ENCODE results near the gene SMOC2.

DNA sequence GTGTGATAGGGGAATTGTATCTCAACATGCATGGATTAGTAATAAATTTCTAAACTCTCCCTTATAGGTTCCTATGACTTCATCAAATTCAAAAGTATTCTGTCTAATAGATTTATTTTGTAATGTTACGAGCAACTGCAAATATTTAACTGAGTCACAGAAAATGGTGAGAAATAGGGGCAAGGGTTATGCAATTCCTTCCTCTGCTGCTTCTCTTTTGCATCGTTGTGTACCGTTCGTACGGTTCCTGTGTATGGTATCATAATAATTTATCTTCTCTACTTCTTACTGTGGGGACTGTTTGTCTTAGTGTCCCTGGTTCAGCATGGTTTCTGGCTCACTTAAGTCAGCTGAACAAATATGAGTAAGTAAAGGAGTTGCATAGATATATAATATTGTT, 44.8 kb downstream of the SMOC2 start:
- TF ChIP-seq GATA2 (IDR thresholded peaks at IDR 0.05; ENCODE audit: low read depth, low read length) (no peak), GATA3 (IDR thresholded peaks at IDR 0.05; ENCODE audit: low read depth, low read length) (no peak)

Measured in SH-SY5Y (cell line).